ENCODE data around the gene POLR2I. TPM values are rescaled to one million over a fixed set of nuclear protein-coding genes. Genes with fewer than 3 reads are reported as not detected.

Gene POLR2I
- 191 and 250 TPM in 2 replicates for total RNA-seq (2014; rRNA removed)
- percentile 77 among the genes with signal in this experiment for Bru-seq, nascent RNA
- percentile 79 among the genes with signal in this experiment for BruChase-seq, experiment 1, labeled RNA remaining after a 6-hour chase
- percentile 77 among the genes with signal in this experiment for BruChase-seq, experiment 2, labeled RNA remaining after a 2-hour chase
- long read RNA-seq, transcript POLR2I-201 (6 exons, 913 nt): major isoform, 39 of 51 reads
- long read RNA-seq, partial matches to known transcripts: 1 of 51 reads
- long read RNA-seq, other reads (novel, unspliced or antisense): 6 of 51 reads

GRCh38 chr19:36114721-36115452 is at the start of gene POLR2I:
Gene POLR2I (minus strand): TSS chr19:36114875. CDS start chr19:36114856, 19 bp downstream.
- H3K4me2 ChIP-seq (ENCODE audit: low read length): peak within 1 kb of the TSS; percentile 96
- BruUV-seq (replicated peaks): no TSS peak
- H2AFZ ChIP-seq (ENCODE audit: low read length): peak within 1 kb of the TSS; percentile 95
- ChIA-PET CTCF (interaction anchor here (0.7 to 1.0 kb wide), 2 partner anchors 59 to 184 kb away, joined by 3 to 5 read pairs; no protein-coding TSS in a partner anchor), POLR2A (ENCODE audit: unreplicated experiment) (interaction anchor here (0.6 to 0.7 kb wide), 3 partner anchors 21 to 44 kb away, joined by 3 to 34 read pairs (median 5); no protein-coding TSS in a partner anchor)
- DNase-seq (peak; percentile 97), ATAC-seq (peak; percentile 90)
- H4K20me1 ChIP-seq (ENCODE audit: low read length): no peaks in the 10 kb centered on the region
- H3K4me1 ChIP-seq (ENCODE audit: insufficient read depth, low read length): peaks cover 18% of the 10 kb centered on the region; the same call in 1 of the 2 replicates
- peak within 1 kb of the TSS; percentile 79 for H3K9ac ChIP-seq (ENCODE audit: low read length)
- no peak for TF ChIP-seq EZH2 (IDR thresholded peaks at IDR 0.05; ENCODE audit: low read length, unreplicated experiment)
- TF ChIP-seq CTCF (conservative IDR thresholded peaks at IDR 0.05; ENCODE audit: low read depth, low read length): no peak
- no peak for TF ChIP-seq EZH2phosphoT487 (IDR thresholded peaks at IDR 0.05; ENCODE audit: borderline replicate concordance, low read length)
- H3K9me2 ChIP-seq (replicated peaks; ENCODE audit: low read length): no peaks in the 10 kb centered on the region
- intact Hi-C loops (cut with micrococcal nuclease): no loop called here
- peaks cover 28% of the 10 kb centered on the region for H3K79me2 ChIP-seq (ENCODE audit: low read length)
- H3F3A ChIP-seq (ENCODE audit: low read length, unreplicated experiment): no peaks in the 10 kb centered on the region
- H3K27me3 ChIP-seq (ENCODE audit: low read length): no peaks in the 10 kb centered on the region
- H3K4me3 ChIP-seq (ENCODE audit: low read length): peak within 1 kb of the TSS; percentile 73
- no peaks in the 10 kb centered on the region for H3K9me3 ChIP-seq (ENCODE audit: low read length)
- peak within 1 kb of the TSS; percentile 66 for H3K27ac ChIP-seq (ENCODE audit: low read length)
- no peaks in the 10 kb centered on the region for H3K36me3 ChIP-seq (ENCODE audit: low read depth, low read length)

GRCh38 chr19:36163813-36164212 is 49.1 kb upstream of the POLR2I start:
- no peak overlapping the region for H3K9ac ChIP-seq (ENCODE audit: low read length)
- H2AFZ ChIP-seq (ENCODE audit: low read length): no peak overlapping the region
- no peak overlapping the region for H3K27ac ChIP-seq (ENCODE audit: low read length)
- H3K27me3 ChIP-seq (ENCODE audit: low read length): no peaks in the 10 kb centered on the region
- no peaks in the 10 kb centered on the region for H3K9me2 ChIP-seq (replicated peaks; ENCODE audit: low read length)
- H3K79me2 ChIP-seq (ENCODE audit: low read length): no peaks in the 10 kb centered on the region
- ChIA-PET POLR2A (ENCODE audit: unreplicated experiment) (no interaction called here), CTCF (no interaction called here)
- no peaks in the 10 kb centered on the region for H3K4me1 ChIP-seq (ENCODE audit: insufficient read depth, low read length)
- 0 out of 2 replicates have a peak, but pooled peaks cover 4% of the 10 kb centered on the region for H3K36me3 ChIP-seq (ENCODE audit: low read depth, low read length)
- BruUV-seq (replicated peaks): no TSS peak
- DNase-seq (no peak), ATAC-seq (no peak)
- no peak overlapping the region for H3K4me3 ChIP-seq (ENCODE audit: low read length)
- H3K9me3 ChIP-seq (ENCODE audit: low read length): no peaks in the 10 kb centered on the region
- no peak for TF ChIP-seq EZH2phosphoT487 (IDR thresholded peaks at IDR 0.05; ENCODE audit: borderline replicate concordance, low read length)
- no peaks in the 10 kb centered on the region for H3F3A ChIP-seq (ENCODE audit: low read length, unreplicated experiment)
- H4K20me1 ChIP-seq (ENCODE audit: low read length): no peaks in the 10 kb centered on the region
- no peak overlapping the region for H3K4me2 ChIP-seq (ENCODE audit: low read length)
- intact Hi-C loops (cut with micrococcal nuclease): no loop called here

GRCh38 chr19:36160821-36161596 is 46.3 kb upstream of the POLR2I start:
- H3K36me3 ChIP-seq (ENCODE audit: low read depth, low read length): 0 out of 2 replicates have a peak, but pooled peaks cover 4% of the 10 kb centered on the region
- no peaks in the 10 kb centered on the region for H3K4me1 ChIP-seq (ENCODE audit: insufficient read depth, low read length)
- H3F3A ChIP-seq (ENCODE audit: low read length, unreplicated experiment): no peaks in the 10 kb centered on the region
- no peaks in the 10 kb centered on the region for H4K20me1 ChIP-seq (ENCODE audit: low read length)
- no peaks in the 10 kb centered on the region for H3K9me3 ChIP-seq (ENCODE audit: low read length)
- POLR2A ChIA-PET (ENCODE audit: unreplicated experiment): no interaction called here
- H3K27ac ChIP-seq (ENCODE audit: low read length): no peak overlapping the region
- intact Hi-C loops (cut with micrococcal nuclease): no loop called here
- H2AFZ ChIP-seq (ENCODE audit: low read length): no peak overlapping the region
- no peak for DNase-seq
- no peak overlapping the region for H3K9ac ChIP-seq (ENCODE audit: low read length)
- H3K4me2 ChIP-seq (ENCODE audit: low read length): no peak overlapping the region
- no peaks in the 10 kb centered on the region for H3K9me2 ChIP-seq (replicated peaks; ENCODE audit: low read length)
- no peak for TF ChIP-seq CTCF (conservative IDR thresholded peaks at IDR 0.05; ENCODE audit: low read depth, low read length)
- H3K4me3 ChIP-seq (ENCODE audit: low read length): no peak overlapping the region
- no TSS peak for BruUV-seq (replicated peaks)
- no peaks in the 10 kb centered on the region for H3K79me2 ChIP-seq (ENCODE audit: low read length)
- no peaks in the 10 kb centered on the region for H3K27me3 ChIP-seq (ENCODE audit: low read length)
- no peak for ATAC-seq
- CTCF ChIA-PET: interaction anchor here (0.7 kb wide), 1 partner anchor 525 kb away, joined by 4 read pairs; no protein-coding TSS in a partner anchor

Measured in PC-3 (cell line).